K562 (cell line): ENCODE results near the gene VEGFB. TPM values are rescaled to one million over a fixed set of nuclear protein-coding genes. Genes with fewer than 3 reads are reported as not detected.

Experiments used
- ATAC-seq: fragments of 200-7000 bp; cut with Tn5 transposase; 3 replicates; pipeline ENCODE4 v1.9.1; 2020; ENCODE audit warnings: moderate library complexity
- BruUV-seq: library from RNA; stranded (reverse); fragments of 400-500 nt; replicated peaks from 2 replicates; lab custom pipeline; 2021; lab: Mats Ljungman, UMichigan
- CTCF ChIA-PET: fragments of 300-600 bp; formaldehyde crosslinking; extraction: SDS; loops from one replicate; lab custom pipeline; 2021; ENCODE audit warnings: low intra/inter-chr PET ratio; lab: Yijun Ruan, JAX
- POLR2A ChIA-PET: fragments of 300-600, 350-650 bp; sonication (Branson Sonifier 250); formaldehyde crosslinking; extraction: SDS; loops from one replicate; lab custom pipeline; 2021; ENCODE audit warnings: antibody characterized with exemption, inconsistent platforms; lab: Yijun Ruan, JAX
- DNase-seq, 4 experiments: peaks; one replicate each; pipeline versions ENCODE4 v3.0.0 to v3.0.0-alpha.2; 2011 to 2018; ENCODE audit warnings: low spot score in 3 of 4, mixed read lengths in 3 of 4; ENCODE audit errors: extremely low read depth in 1 of 4
- FAIRE-seq: peaks from 2 replicates; lab custom pipeline; 2011; peaks lifted over from hg19 to GRCh38; lab: Jason Lieb, UNC
- H2AFZ ChIP-seq: 2 replicates; pipeline ENCODE4 v1.6.0; 2011; ENCODE audit warnings: low read depth, low read length, control low read depth, inconsistent platforms
- H3K27ac ChIP-seq: fragments of 200-600 bp; 3 replicates; pipeline ENCODE4 v1.8.0; 2011; ENCODE audit warnings: low read depth, mild to moderate bottlenecking, control low read depth, inconsistent platforms, low read length, moderate library complexity, mixed read lengths; ENCODE audit errors: extremely low read depth
- H3K27me3 ChIP-seq, 2 experiments: fragments of 300-600 bp in 1 of 2; 2 replicates in 1 of 2; 3 replicates in 1 of 2; pipeline versions ENCODE4 v1.6.0 to v1.8.0; 2011; ENCODE audit warnings: inconsistent platforms in 2 of 2, low read length in 2 of 2, mild to moderate bottlenecking in 1 of 2, mixed read lengths in 1 of 2, moderate library complexity in 1 of 2; ENCODE audit not compliant: control insufficient read depth in 2 of 2, insufficient read depth in 2 of 2
- H3K36me3 ChIP-seq: fragments of 300-600 bp; 3 replicates; pipeline ENCODE4 v1.8.0; 2011; ENCODE audit warnings: mild to moderate bottlenecking, low read length, inconsistent platforms; ENCODE audit not compliant: control insufficient read depth, insufficient read depth
- H3K4me1 ChIP-seq, 2 experiments: fragments of 200-600 bp in 1 of 2; replicated peaks in 1 of 2; 2 replicates in 1 of 2; 3 replicates in 1 of 2; pipeline versions ENCODE4 v1.5.1 to v1.8.0; 2011; ENCODE audit warnings: inconsistent platforms in 2 of 2, low read length in 2 of 2, mild to moderate bottlenecking in 1 of 2, mixed read lengths in 1 of 2, moderate library complexity in 1 of 2; ENCODE audit not compliant: control insufficient read depth in 2 of 2, insufficient read depth in 2 of 2
- H3K4me2 ChIP-seq: 2 replicates; pipeline ENCODE4 v1.6.1; 2011; ENCODE audit warnings: low read length, control low read depth, inconsistent platforms, mixed read lengths; ENCODE audit not compliant: insufficient read depth
- H3K4me3 ChIP-seq: fragments of 200-600 bp; sonication (generic), shearing (Covaris generic); 2 replicates; pipeline ENCODE4 v1.5.1; 2016; ENCODE audit warnings: control low read depth, inconsistent platforms
- H3K79me2 ChIP-seq: fragments of 200-600 bp; 3 replicates; pipeline ENCODE4 v1.8.0; 2011; ENCODE audit warnings: low read length, inconsistent platforms; ENCODE audit not compliant: control insufficient read depth, insufficient read depth
- H3K9ac ChIP-seq, 2 experiments: 2 replicates each; pipeline versions ENCODE4 v1.6.0 to v1.6.1; 2011; ENCODE audit warnings: low read depth in 2 of 2, low read length in 2 of 2, control low read depth in 1 of 2, inconsistent platforms in 1 of 2, mild to moderate bottlenecking in 1 of 2, mixed read lengths in 1 of 2; ENCODE audit not compliant: insufficient read depth in 1 of 2
- H3K9me1 ChIP-seq: one replicate; pipeline ENCODE4 v1.6.0; 2011; ENCODE audit warnings: inconsistent platforms, mild to moderate bottlenecking, low read length, moderate library complexity; ENCODE audit not compliant: control insufficient read depth, insufficient read depth
- H3K9me3 ChIP-seq: replicated peaks from 2 replicates; pipeline ENCODE4 v1.5.1; 2011; ENCODE audit warnings: low read depth, low read length, inconsistent platforms; ENCODE audit not compliant: control insufficient read depth, insufficient read depth
- H4K20me1 ChIP-seq: replicated peaks from 2 replicates; pipeline ENCODE4 v1.6.1; 2011; ENCODE audit warnings: low read length, inconsistent platforms, mixed read lengths; ENCODE audit not compliant: control insufficient read depth, insufficient read depth
- CEBPB ChIP-seq: fragments of 450-650 bp; IDR thresholded peaks from 2 replicates; pipeline ENCODE4 v1.6.1; 2016; ENCODE audit warnings: missing genetic modification characterization, missing compliant biosample characterization
- HIVEP1 ChIP-seq: fragments of 250-450 bp; sonication (Bioruptor Pico); IDR thresholded peaks from 2 replicates; pipeline ENCODE4 v1.4.0; 2020; ENCODE audit warnings: mild to moderate bottlenecking
- PRPF4 ChIP-seq: fragments of 200-400 bp; formaldehyde crosslinking; IDR thresholded peaks from one replicate; pipeline ENCODE4 v1.6.1; 2017; ENCODE audit warnings: low read length, low read depth, mild to moderate bottlenecking; ENCODE audit not compliant: insufficient read depth, poor library complexity, severe bottlenecking
- SETDB1 ChIP-seq: IDR thresholded peaks from one replicate; pipeline ENCODE4 v1.6.1; 2012; ENCODE audit warnings: low read length, control low read depth, inconsistent platforms
- ZNF124 ChIP-seq: sonication (generic); formaldehyde crosslinking; IDR thresholded peaks from 2 replicates; pipeline ENCODE4 v1.8.1; 2022; ENCODE audit warnings: missing genetic modification reagents
- WGBS: fragments of 100-300 bp; shearing (Covaris generic); methylation state at CpG from one replicate; pipeline ENCODE4 v1.1.6; 2016; ENCODE audit warnings: low coverage, mixed read lengths; ENCODE audit not compliant: insufficient coverage; ENCODE audit errors: missing lambda C conversion rate; 5-methylcytosine and 5-hydroxymethylcytosine counted together
- in situ Hi-C: fragments of 300-500 bp; cut with MboI; formaldehyde crosslinking; loops from 4 replicates; pipeline ENCODE4 v1.15.0; 2018; ENCODE audit warnings: inconsistent platforms, mixed read lengths
- intact Hi-C: fragments of 100-400 bp; cut with micrococcal nuclease; formaldehyde crosslinking; loops from 2 replicates; pipeline ENCODE4 v1.14.2; 2022
- polyA plus RNA-seq, 8 experiments: library from polyadenylated mRNA; depleted of rRNA in 4 of 8; stranded (reverse) in 5 of 8; unstranded in 3 of 8; fragments of >200 nt; fragmentation: Nextera tagmentation in 2 of 8; fragmentation: Illumina TruSeq in 1 of 8; extraction: Ambion mirVana in 2 of 8; extraction: Trizol in 1 of 8; gene quantifications; 2 replicates each; pipeline versions ENCODE4 v1.2.1 to v1.2.3, GENCODE V29; 2011 to 2014; ENCODE audit warnings: inconsistent platforms in 1 of 8, missing spikeins in 1 of 8
- total RNA-seq, 7 experiments: library from RNA; depleted of rRNA in 6 of 7; stranded (reverse); fragments of >200 nt in 6 of 7; fragmentation: Illumina TruSeq in 2 of 7; extraction: Trizol in 2 of 7; gene quantifications; 2 replicates each; pipeline versions ENCODE4 v1.2.1 to v1.2.3, GENCODE V29; 2011 to 2021; ENCODE audit warnings: low replicate concordance in 1 of 7
- TF ChIP-seq, protein P1 (sequence below): sonication (generic); formaldehyde crosslinking; IDR thresholded peaks from 2 replicates; pipeline ENCODE4 v1.8.0; 2022; ENCODE audit warnings: mild to moderate bottlenecking, missing genetic modification reagents, borderline replicate concordance

The VEGFB gene
- total and polyA plus RNA-seq, 9 of the 15 experiments (the other 6 are each of a cell fraction or from before 2014, with no cell fraction given), result 11.0 to 83.4 (median 25.7) TPM

- TF ChIP-seq, protein P1, sequence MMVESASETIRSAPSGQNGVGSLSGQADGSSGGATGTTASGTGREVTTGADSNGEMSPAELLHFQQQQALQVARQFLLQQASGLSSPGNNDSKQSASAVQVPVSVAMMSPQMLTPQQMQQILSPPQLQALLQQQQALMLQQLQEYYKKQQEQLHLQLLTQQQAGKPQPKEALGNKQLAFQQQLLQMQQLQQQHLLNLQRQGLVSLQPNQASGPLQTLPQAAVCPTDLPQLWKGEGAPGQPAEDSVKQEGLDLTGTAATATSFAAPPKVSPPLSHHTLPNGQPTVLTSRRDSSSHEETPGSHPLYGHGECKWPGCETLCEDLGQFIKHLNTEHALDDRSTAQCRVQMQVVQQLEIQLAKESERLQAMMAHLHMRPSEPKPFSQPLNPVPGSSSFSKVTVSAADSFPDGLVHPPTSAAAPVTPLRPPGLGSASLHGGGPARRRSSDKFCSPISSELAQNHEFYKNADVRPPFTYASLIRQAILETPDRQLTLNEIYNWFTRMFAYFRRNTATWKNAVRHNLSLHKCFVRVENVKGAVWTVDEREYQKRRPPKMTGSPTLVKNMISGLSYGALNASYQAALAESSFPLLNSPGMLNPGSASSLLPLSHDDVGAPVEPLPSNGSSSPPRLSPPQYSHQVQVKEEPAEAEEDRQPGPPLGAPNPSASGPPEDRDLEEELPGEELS, result no peak
- TF ChIP-seq ZNF124 (CRISPR knock-in tag), result no peak
- TF ChIP-seq PRPF4, result no peak
These were observed 2.0 kb upstream of the VEGFB start (continued) for GRCh38 chr11:64232182-64232966.

DNA sequence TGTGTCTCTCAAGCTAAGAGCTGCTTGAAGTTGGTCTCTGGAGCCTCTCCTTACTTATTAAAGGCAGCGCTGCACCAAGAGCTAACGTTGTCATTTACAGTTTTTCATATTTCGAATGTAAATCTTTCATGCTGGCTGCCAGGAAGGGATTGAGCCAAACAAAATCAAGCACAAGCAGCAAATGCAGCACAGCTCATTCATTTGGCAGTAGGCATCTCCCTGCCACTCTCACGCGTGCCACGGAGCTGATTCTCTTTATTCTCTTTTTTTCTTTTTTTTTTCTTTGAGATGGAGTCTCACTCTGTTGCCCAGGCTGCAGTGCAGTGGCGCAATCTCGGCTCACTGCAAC is 1.4 kb upstream of the VEGFB start:
- in situ Hi-C loops, result no loop called here
- 0 out of 2 replicates have a peak overlapping the region, but pooled peaks have one; percentile 67 for H3K4me2 ChIP-seq

More for the DNA sequence above, 1.4 kb upstream of the VEGFB start:
- Histone ChIP-seq H3K9me1 (no peaks in the 10 kb centered on the region), H3K4me1 (peaks cover 37 to 73% of the 10 kb centered on the region in 2 experiments), H3K79me2 (peaks cover 41% of the 10 kb centered on the region), H3K9ac (peak overlapping the region; percentile 48 to 71; a peak in 2 of 4 replicates), H4K20me1 (no peaks in the 10 kb centered on the region), H2AFZ (no peak overlapping the region), H3K27ac (no peak overlapping the region; the same call in 2 of the 3 replicates), H3K27me3 (no peaks in the 10 kb centered on the region), H3K36me3 (peaks cover 29% of the 10 kb centered on the region; the same call in 2 of the 3 replicates), H3K9me3 (no peaks in the 10 kb centered on the region), H3K4me3 (no peak overlapping the region)
- ATAC-seq (no peak), DNase-seq (no peak), FAIRE-seq (peak; percentile 37)
- ChIA-PET POLR2A (interaction anchor here (0.6 to 2.5 kb wide), 9 partner anchors 8 to 85 kb away, joined by 3 to 11 read pairs (median 4); partner anchors contain the start of genes FERMT3, FKBP2, PPP1R14B and PRDX5), CTCF (no interaction called here)
- intact Hi-C loops, result no loop called here
- WGBS, result 84% methylated on average over 8 of the region's 8 CpGs
- BruUV-seq, result no TSS peak
- TF ChIP-seq CEBPB (tag), result peak; percentile 43; the same call in 1 of the 2 replicates
- TF ChIP-seq HIVEP1 (CRISPR knock-in tag), result no peak
- TF ChIP-seq SETDB1, result no peak
